GM13976 (cell line): ENCODE data around the gene RSPO3.
"Not testable (repeated sequence)": the region's sequence is repeated elsewhere in the genome, so short reads cannot be mapped to it uniquely, and the experiment has no call there.

Source experiments
- DNase-seq: peaks from one replicate; pipeline ENCODE4 v3.0.0; 2012; ENCODE audit warnings: low spot score
- in situ Hi-C: fragments of 300-500 bp; cut with MboI; formaldehyde crosslinking; loops from one replicate; pipeline ENCODE4 v1.12.0; 2022; ENCODE audit warnings: low sequenced_read_pairs, mixed read lengths, inconsistent platforms; ENCODE audit not compliant: unreplicated experiment
- TF ChIP-seq, protein P1 (sequence below): IDR thresholded peaks from 2 replicates; pipeline ENCODE4 v1.5.1; 2012; ENCODE audit warnings: borderline replicate concordance, mild to moderate bottlenecking; ENCODE audit not compliant: insufficient read depth; ENCODE audit errors: extremely low read depth, missing control alignments, control extremely low read depth

RSPO3 gene

DNA sequence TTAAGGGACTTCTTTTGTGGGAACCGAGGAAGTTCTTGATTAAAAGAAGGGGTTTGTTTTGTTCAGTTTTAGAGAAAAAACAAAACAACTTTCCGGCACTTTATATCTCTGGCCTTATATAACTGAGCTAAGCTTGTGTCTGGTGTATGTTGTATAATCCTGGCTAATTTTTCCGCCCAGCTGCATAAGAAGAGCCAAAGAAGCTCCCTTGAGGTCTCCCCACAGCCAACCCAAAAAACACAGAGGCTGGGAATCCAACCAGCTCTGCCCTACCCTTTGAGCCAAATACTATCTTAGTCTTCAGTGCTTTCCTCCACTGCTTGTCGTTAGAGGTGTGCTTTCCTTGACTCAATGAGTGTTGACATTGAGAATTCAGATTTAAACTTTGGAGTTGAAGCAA, 102.7 kb downstream of the RSPO3 start:
- TF ChIP-seq, protein P1, sequence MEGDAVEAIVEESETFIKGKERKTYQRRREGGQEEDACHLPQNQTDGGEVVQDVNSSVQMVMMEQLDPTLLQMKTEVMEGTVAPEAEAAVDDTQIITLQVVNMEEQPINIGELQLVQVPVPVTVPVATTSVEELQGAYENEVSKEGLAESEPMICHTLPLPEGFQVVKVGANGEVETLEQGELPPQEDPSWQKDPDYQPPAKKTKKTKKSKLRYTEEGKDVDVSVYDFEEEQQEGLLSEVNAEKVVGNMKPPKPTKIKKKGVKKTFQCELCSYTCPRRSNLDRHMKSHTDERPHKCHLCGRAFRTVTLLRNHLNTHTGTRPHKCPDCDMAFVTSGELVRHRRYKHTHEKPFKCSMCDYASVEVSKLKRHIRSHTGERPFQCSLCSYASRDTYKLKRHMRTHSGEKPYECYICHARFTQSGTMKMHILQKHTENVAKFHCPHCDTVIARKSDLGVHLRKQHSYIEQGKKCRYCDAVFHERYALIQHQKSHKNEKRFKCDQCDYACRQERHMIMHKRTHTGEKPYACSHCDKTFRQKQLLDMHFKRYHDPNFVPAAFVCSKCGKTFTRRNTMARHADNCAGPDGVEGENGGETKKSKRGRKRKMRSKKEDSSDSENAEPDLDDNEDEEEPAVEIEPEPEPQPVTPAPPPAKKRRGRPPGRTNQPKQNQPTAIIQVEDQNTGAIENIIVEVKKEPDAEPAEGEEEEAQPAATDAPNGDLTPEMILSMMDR, result no peak
- no peak for DNase-seq
- in situ Hi-C loops, result no loop called here

DNA sequence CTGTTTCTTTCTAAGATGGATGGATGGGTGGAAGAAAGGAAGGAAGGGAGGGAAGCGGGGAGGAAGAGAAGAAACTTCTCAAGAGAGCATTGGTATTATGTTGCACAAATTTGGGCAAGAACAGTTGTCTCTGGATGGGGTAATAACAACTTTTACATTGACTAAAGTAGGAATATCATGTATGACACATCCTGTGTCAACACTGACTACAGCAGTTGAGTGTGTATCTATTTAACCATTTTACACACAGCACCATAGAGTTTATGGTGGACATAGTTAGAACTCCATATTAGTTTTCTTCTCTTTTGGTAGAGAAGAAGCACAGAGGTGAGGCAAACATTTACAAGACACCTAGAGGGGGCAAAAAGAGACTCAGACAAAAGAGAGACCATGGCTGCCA, 103.9 kb downstream of the RSPO3 start:
- in situ Hi-C loops, result no loop called here
- no peak for DNase-seq
- TF ChIP-seq, protein P1, result no peak

DNA sequence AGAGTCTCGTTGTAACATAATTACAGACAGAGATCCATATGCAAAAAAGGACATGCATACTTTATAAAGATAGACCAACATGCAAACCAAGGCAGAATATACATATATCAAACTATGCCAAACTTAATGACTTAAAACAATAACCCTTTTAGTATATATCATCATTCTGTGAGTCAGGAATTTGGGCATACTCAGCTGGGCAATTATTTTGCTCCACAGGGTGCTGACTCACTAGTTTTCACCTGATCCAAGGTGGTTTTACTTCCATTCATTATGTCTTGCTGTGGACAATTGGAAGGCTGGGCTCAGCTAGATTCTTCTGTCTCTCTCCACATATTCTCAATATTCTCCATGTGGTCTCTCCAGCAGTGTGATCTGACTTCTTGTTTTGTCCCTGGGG, 107.0 kb downstream of the RSPO3 start:
- TF ChIP-seq, protein P1, result no peak
- in situ Hi-C loops, result no loop called here
- no peak for DNase-seq

DNA sequence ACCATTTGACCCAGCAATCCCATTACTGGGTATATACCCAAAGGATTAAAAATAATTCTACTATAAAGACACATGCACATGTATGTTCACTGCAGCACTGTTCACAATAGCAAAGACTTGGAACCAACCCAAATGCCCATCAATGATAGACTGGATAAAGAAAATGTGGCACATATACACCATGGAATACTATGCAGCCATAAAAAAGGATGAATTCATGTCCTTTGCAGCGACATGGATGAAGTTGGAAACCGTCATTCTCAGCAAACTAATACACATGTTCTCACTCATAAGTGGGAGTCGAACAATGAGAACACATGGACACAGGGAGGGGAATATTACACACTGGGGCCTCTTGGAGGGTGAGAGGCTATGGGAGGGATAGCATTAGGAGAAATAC, 115.3 kb downstream of the RSPO3 start:
- in situ Hi-C loops, DNase-seq: not testable (repeated sequence)

DNA sequence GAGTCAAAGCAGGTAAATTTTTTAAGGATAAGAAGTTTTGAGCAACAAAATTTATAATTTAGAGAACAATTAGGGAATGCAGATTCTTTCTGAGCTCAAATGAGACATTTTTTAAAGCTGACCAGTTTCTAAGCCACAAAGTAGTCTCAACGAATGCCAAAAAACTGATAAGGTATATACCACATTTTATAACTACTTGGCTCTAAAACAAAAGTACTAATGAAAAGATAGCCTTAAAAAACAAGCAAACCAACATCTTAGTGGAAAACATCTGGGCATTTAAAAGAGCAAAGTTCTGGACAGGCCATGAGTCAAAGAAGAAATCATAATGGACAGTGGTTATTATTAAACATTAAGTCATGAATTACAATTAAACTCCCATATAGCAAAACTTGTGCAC, 125.0 kb downstream of the RSPO3 start:
- in situ Hi-C loops, result no loop called here
- DNase-seq, result no peak
- TF ChIP-seq, protein P1, result no peak
